Liver (tissue), 9 donors: ENCODE results near the gene PLA2R1. TPM values are rescaled to one million over a fixed set of nuclear protein-coding genes. Genes with fewer than 3 reads are reported as not detected.

Experiments
- DNase-seq: peaks from one replicate; pipeline ENCODE4 v3.0.0-alpha.2; 2017; ENCODE audit warnings: low spot score
- H3K27ac ChIP-seq, 2 donors: one replicate each; pipeline ENCODE4 v1.7.0; 2013; ENCODE audit warnings: inconsistent platforms in 2 of 2, low read length in 2 of 2, control low read depth in 1 of 2, low read depth in 1 of 2, mild to moderate bottlenecking in 1 of 2
- H3K27me3 ChIP-seq, 4 donors: one replicate each; pipeline versions ENCODE4 v1.6.1 to v1.7.0; 2013; ENCODE audit warnings: low read length in 3 of 4, inconsistent platforms in 1 of 4, mild to moderate bottlenecking in 1 of 4, moderate library complexity in 1 of 4; ENCODE audit not compliant: control insufficient read depth in 4 of 4, insufficient read depth in 4 of 4
- H3K36me3 ChIP-seq, 4 donors: one replicate each; pipeline versions ENCODE4 v1.6.1 to v1.7.0; 2013; ENCODE audit warnings: low read length in 3 of 4, mild to moderate bottlenecking in 3 of 4, low read depth in 1 of 4, moderate library complexity in 1 of 4; ENCODE audit not compliant: control insufficient read depth in 4 of 4, insufficient read depth in 3 of 4
- H3K4me1 ChIP-seq, 4 donors: one replicate each; pipeline versions ENCODE4 v1.6.1 to v1.7.0; 2013; ENCODE audit warnings: low read length in 3 of 4, mild to moderate bottlenecking in 3 of 4, moderate library complexity in 1 of 4; ENCODE audit not compliant: control insufficient read depth in 4 of 4, insufficient read depth in 4 of 4
- H3K4me3 ChIP-seq, 3 donors: one replicate each; pipeline versions ENCODE4 v1.6.1 to v1.7.0; 2013; ENCODE audit warnings: low read length in 3 of 3, control low read depth in 1 of 3, low read depth in 1 of 3, mild to moderate bottlenecking in 1 of 3
- H3K9ac ChIP-seq, 2 donors: one replicate each; pipeline ENCODE4 v1.7.0; 2013; ENCODE audit warnings: low read length in 2 of 2, mild to moderate bottlenecking in 2 of 2, moderate library complexity in 2 of 2, control low read depth in 1 of 2, low read depth in 1 of 2
- H3K9me3 ChIP-seq, 4 donors: one replicate each; pipeline versions ENCODE4 v1.6.1 to v1.7.0; 2013; ENCODE audit warnings: low read length in 3 of 4; ENCODE audit not compliant: control insufficient read depth in 4 of 4
- CTCF ChIP-seq: fragments of 150-350 bp; IDR thresholded peaks from 2 replicates; pipeline ENCODE4 v1.5.1; 2017; ENCODE audit warnings: improper control_type of control experiment, low read depth, low read length; ENCODE audit not compliant: missing input control
- EGR1 ChIP-seq, 2 donors: IDR thresholded peaks; 2 replicates each; pipeline ENCODE4 v1.6.1; 2016 to 2018; ENCODE audit warnings: antibody characterized with exemption in 2 of 2, low read depth in 2 of 2
- FOXA1 ChIP-seq: IDR thresholded peaks from 2 replicates; pipeline ENCODE4 v1.6.1; 2016; ENCODE audit warnings: antibody characterized with exemption
- GABPA ChIP-seq, 2 donors: IDR thresholded peaks in 1 of 2; conservative IDR thresholded peaks in 1 of 2; 2 replicates each; pipeline ENCODE4 v1.6.1; 2016; ENCODE audit warnings: antibody characterized with exemption in 2 of 2, mild to moderate bottlenecking in 1 of 2, moderate library complexity in 1 of 2
- HNF4A ChIP-seq, 2 donors: conservative IDR thresholded peaks; 2 replicates each; pipeline ENCODE4 v1.6.1; 2016; ENCODE audit warnings: antibody characterized with exemption in 2 of 2, mild to moderate bottlenecking in 2 of 2
- HNF4G ChIP-seq: IDR thresholded peaks from 2 replicates; pipeline ENCODE4 v1.6.1; 2016; ENCODE audit warnings: antibody characterized with exemption
- JUND ChIP-seq, 2 donors: IDR thresholded peaks; 2 replicates each; pipeline ENCODE4 v1.6.1; 2016; ENCODE audit warnings: antibody characterized with exemption in 2 of 2
- NR2F2 ChIP-seq: IDR thresholded peaks from 2 replicates; pipeline ENCODE4 v1.6.1; 2016; ENCODE audit warnings: antibody characterized with exemption
- RAD21 ChIP-seq, 2 donors: IDR thresholded peaks; 2 replicates each; pipeline ENCODE4 v1.6.1; 2016; ENCODE audit warnings: antibody characterized with exemption in 2 of 2, mild to moderate bottlenecking in 2 of 2
- REST ChIP-seq: IDR thresholded peaks from 2 replicates; pipeline ENCODE4 v1.6.1; 2016; ENCODE audit warnings: antibody characterized with exemption, mild to moderate bottlenecking
- RXRA ChIP-seq, 2 donors: IDR thresholded peaks; 2 replicates each; pipeline ENCODE4 v1.6.1; 2017 to 2018; ENCODE audit warnings: antibody characterized with exemption in 2 of 2, mild to moderate bottlenecking in 1 of 2
- SP1 ChIP-seq: IDR thresholded peaks from 2 replicates; pipeline ENCODE4 v1.6.1; 2018; ENCODE audit warnings: antibody characterized with exemption, mild to moderate bottlenecking
- TAF1 ChIP-seq: conservative IDR thresholded peaks from 2 replicates; pipeline ENCODE4 v1.6.1; 2016; ENCODE audit warnings: antibody characterized with exemption, mild to moderate bottlenecking
- YY1 ChIP-seq: IDR thresholded peaks from 2 replicates; pipeline ENCODE4 v1.6.1; 2016; ENCODE audit warnings: antibody characterized with exemption, mild to moderate bottlenecking
- WGBS: extraction: QIAGEN DNeasy Blood & Tissue Kit; methylation state at CpG from one replicate; pipeline ENCODE4 v1.1.7; 2013; 5-methylcytosine and 5-hydroxymethylcytosine counted together
- polyA plus RNA-seq, 2 donors: library from polyadenylated mRNA; stranded (reverse) in 1 of 2; unstranded in 1 of 2; fragments of 200-250 nt in 1 of 2; fragments of >200 nt in 1 of 2; fragmentation: Nextera tagmentation in 1 of 2; extraction: Ambion mirVana in 1 of 2; gene quantifications; one replicate each; pipeline versions ENCODE4 v1.2.1 to v1.2.3, GENCODE V29; 2013 to 2015
- total RNA-seq, 2 donors: library from RNA; depleted of rRNA; stranded (reverse); fragments of >200 nt; gene quantifications; one replicate each; pipeline ENCODE4 v1.2.3, GENCODE V29; 2014
- TF ChIP-seq, protein P1 (sequence below): IDR thresholded peaks from 2 replicates; pipeline ENCODE4 v1.6.1; 2016; ENCODE audit warnings: antibody characterized with exemption
- TF ChIP-seq, protein P2 (sequence below): IDR thresholded peaks from 2 replicates; pipeline ENCODE4 v1.6.1; 2016; ENCODE audit warnings: antibody characterized with exemption
- donor health status: healthy.
- donor health status: healthy.
- donor health status: healthy.
- donor health status: healthy.
- donor health status: healthy.

Gene PLA2R1
- total and polyA plus RNA-seq, 4 donors = 0.61 to 2.3 (median 0.66) TPM

- Histone ChIP-seq H3K27ac (no peak overlapping the region), H3K27me3 (no peaks in the 10 kb centered on the region), H3K9ac (no peak overlapping the region), H3K4me3 (no peak overlapping the region), H3K36me3 (no peaks in the 10 kb centered on the region), H3K9me3 (no peaks in the 10 kb centered on the region), H3K4me1 (no peaks in the 10 kb centered on the region)
- no peak for DNase-seq
- WGBS = 79% methylated on average over 5 of the region's 5 CpGs
- TF ChIP-seq YY1 = no peak
- TF ChIP-seq, protein P1, sequence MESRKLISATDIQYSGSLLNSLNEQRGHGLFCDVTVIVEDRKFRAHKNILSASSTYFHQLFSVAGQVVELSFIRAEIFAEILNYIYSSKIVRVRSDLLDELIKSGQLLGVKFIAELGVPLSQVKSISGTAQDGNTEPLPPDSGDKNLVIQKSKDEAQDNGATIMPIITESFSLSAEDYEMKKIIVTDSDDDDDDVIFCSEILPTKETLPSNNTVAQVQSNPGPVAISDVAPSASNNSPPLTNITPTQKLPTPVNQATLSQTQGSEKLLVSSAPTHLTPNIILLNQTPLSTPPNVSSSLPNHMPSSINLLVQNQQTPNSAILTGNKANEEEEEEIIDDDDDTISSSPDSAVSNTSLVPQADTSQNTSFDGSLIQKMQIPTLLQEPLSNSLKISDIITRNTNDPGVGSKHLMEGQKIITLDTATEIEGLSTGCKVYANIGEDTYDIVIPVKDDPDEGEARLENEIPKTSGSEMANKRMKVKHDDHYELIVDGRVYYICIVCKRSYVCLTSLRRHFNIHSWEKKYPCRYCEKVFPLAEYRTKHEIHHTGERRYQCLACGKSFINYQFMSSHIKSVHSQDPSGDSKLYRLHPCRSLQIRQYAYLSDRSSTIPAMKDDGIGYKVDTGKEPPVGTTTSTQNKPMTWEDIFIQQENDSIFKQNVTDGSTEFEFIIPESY = no peak
- TF ChIP-seq CTCF = no peak
- TF ChIP-seq HNF4G = no peak
- TF ChIP-seq JUND (IDR thresholded peaks at IDR 0.05) = no peak
- TF ChIP-seq, protein P2, sequence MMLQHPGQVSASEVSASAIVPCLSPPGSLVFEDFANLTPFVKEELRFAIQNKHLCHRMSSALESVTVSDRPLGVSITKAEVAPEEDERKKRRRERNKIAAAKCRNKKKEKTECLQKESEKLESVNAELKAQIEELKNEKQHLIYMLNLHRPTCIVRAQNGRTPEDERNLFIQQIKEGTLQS = no peak
- TF ChIP-seq REST = no peak
- TF ChIP-seq RAD21 (IDR thresholded peaks at IDR 0.05) = no peak
- no peak for TF ChIP-seq GABPA (IDR thresholded peaks at IDR 0.05 in 1 of 2, conservative IDR thresholded peaks at IDR 0.05 in 1 of 2)
- no peak for TF ChIP-seq TAF1
- TF ChIP-seq NR2F2 = no peak
- TF ChIP-seq RXRA (IDR thresholded peaks at IDR 0.05) = no peak
- no peak for TF ChIP-seq FOXA1
- no peak for TF ChIP-seq SP1
- TF ChIP-seq HNF4A (conservative IDR thresholded peaks at IDR 0.05) = no peak
Measured at GRCh38 chr2:160007111-160007510, 55.3 kb downstream of the PLA2R1 start.

DNA sequence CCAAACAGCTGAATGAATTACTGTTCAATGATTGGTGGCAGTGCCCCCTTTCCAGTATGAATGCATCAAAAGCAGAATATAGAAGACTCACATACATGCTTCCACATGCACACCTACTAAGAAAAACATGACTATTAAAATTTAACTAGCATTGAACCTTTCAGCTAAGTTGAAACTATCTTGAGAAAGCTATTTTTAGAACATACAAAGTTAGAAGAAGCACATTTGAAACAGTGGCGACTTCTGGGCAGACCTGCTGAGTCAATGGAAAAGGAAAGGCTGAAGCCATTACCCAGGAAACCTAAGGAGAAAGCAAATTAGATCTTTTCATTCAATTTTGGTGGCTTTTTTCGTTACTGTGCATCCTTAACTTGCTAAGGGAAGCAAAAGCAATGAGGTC, 55.9 kb downstream of the PLA2R1 start:
- H3K36me3 ChIP-seq = no peaks in the 10 kb centered on the region
- H3K4me1 ChIP-seq = no peaks in the 10 kb centered on the region
- H3K4me3 ChIP-seq = no peak overlapping the region
- H3K27ac ChIP-seq = no peak overlapping the region
- H3K9ac ChIP-seq = no peak overlapping the region
- 69% methylated on average over 2 of the region's 2 CpGs for WGBS
- no peaks in the 10 kb centered on the region for H3K27me3 ChIP-seq
- DNase-seq = no peak
- no peaks in the 10 kb centered on the region for H3K9me3 ChIP-seq
- TF ChIP-seq HNF4G (no peak), REST (no peak), SP1 (no peak), JUND (IDR thresholded peaks at IDR 0.05) (no peak), RAD21 (IDR thresholded peaks at IDR 0.05) (no peak), CTCF (no peak), NR2F2 (no peak), GABPA (IDR thresholded peaks at IDR 0.05 in 1 of 2, conservative IDR thresholded peaks at IDR 0.05 in 1 of 2) (no peak), YY1 (no peak), TAF1 (no peak), RXRA (IDR thresholded peaks at IDR 0.05) (no peak), HNF4A (conservative IDR thresholded peaks at IDR 0.05) (no peak), FOXA1 (no peak), EGR1 (IDR thresholded peaks at IDR 0.05; ENCODE audit: low read depth in 2 of 2) (no peak)
- TF ChIP-seq, protein P2 = no peak
